ENCODE measurements around the gene DRD1. TPM values are rescaled to one million over a fixed set of nuclear protein-coding genes. Genes with fewer than 3 reads are reported as not detected.

The DRD1 gene
- total RNA-seq, 4 donors from 2014 or later, result 0.13 to 0.96 (median 0.32) TPM; not detected in 1

DNA sequence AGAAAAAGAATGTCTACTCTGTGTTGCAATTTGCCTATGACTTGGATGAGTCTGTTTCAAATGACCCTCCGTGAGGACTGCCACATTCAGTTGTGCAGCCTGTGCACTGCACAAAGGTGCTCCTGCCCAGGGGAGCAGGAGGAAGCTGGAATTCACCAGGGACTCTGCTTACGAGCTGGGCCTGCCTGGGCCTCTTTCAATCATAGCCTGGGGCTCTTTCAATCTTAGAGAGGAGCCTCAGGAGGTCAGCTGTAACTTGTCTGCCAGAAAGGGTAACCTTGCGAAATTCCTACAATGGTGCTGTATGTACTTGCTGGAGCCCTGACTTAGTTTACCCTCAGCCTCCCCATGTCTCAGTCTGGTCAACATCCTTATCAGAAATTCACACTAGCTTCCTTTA is 25.9 kb upstream of the DRD1 start:
- TF ChIP-seq, protein P1, sequence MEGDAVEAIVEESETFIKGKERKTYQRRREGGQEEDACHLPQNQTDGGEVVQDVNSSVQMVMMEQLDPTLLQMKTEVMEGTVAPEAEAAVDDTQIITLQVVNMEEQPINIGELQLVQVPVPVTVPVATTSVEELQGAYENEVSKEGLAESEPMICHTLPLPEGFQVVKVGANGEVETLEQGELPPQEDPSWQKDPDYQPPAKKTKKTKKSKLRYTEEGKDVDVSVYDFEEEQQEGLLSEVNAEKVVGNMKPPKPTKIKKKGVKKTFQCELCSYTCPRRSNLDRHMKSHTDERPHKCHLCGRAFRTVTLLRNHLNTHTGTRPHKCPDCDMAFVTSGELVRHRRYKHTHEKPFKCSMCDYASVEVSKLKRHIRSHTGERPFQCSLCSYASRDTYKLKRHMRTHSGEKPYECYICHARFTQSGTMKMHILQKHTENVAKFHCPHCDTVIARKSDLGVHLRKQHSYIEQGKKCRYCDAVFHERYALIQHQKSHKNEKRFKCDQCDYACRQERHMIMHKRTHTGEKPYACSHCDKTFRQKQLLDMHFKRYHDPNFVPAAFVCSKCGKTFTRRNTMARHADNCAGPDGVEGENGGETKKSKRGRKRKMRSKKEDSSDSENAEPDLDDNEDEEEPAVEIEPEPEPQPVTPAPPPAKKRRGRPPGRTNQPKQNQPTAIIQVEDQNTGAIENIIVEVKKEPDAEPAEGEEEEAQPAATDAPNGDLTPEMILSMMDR (IDR thresholded peaks at IDR 0.05), result no peak
- ATAC-seq (ENCODE audit: low FRiP score) (no peak), DNase-seq (ENCODE audit: low spot score) (no peak)

DNA sequence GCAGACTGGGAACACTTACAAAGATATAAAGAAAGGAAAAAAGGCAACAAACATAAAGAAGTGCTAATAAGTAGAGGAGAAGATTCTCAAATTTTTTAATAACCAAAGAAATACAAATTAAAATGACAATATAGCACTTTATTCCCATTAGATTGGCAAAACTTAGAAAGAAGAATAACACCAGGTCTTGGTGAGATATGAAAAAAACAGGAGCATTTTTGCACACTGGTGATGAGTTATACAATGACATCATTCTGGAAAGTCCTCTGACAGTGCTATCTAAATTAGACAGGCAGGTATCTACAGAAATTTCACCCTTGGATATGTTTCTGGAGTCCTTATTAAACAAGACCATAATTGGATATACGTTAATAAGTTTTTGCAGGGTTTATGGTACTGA is 24.9 kb upstream of the DRD1 start:
- TF ChIP-seq, protein P1 (IDR thresholded peaks at IDR 0.05), result no peak
- DNase-seq (ENCODE audit: low spot score), result no peak
- no peak for ATAC-seq (ENCODE audit: low FRiP score)

GRCh38 chr5:175467983-175468690 is 24.2 kb upstream of the DRD1 start:
- TF ChIP-seq, protein P1 (IDR thresholded peaks at IDR 0.05), result no peak
- ATAC-seq (ENCODE audit: low FRiP score), result no peak
- DNase-seq (ENCODE audit: low spot score), result no peak

- TF ChIP-seq, protein P1 (IDR thresholded peaks at IDR 0.05), result no peak
- no peak for DNase-seq (ENCODE audit: low spot score)
- ATAC-seq (ENCODE audit: low FRiP score), result peak; percentile 44
Observed at GRCh38 chr5:175466700-175467318, 22.8 kb upstream of the DRD1 start.

- DNase-seq (ENCODE audit: low spot score) (no peak), ATAC-seq (ENCODE audit: low FRiP score) (no peak)
- TF ChIP-seq, protein P1 (IDR thresholded peaks at IDR 0.05), result no peak
Observed at GRCh38 chr5:175465282-175465681, 21.3 kb upstream of the DRD1 start.

GRCh38 chr5:175464942-175465233 is 20.9 kb upstream of the DRD1 start:
- DNase-seq (ENCODE audit: low spot score) (no peak), ATAC-seq (ENCODE audit: low FRiP score) (no peak)
- TF ChIP-seq, protein P1 (IDR thresholded peaks at IDR 0.05), result no peak
